GM10266 (cell line): ENCODE results near the gene NFIA.

ENCODE experiments used
- DNase-seq: peaks from one replicate; pipeline ENCODE4 v3.0.0; 2012; ENCODE audit errors: extremely low spot score
- CTCF ChIP-seq: IDR thresholded peaks from 2 replicates; pipeline ENCODE4 v1.5.1; 2012; ENCODE audit warnings: mild to moderate bottlenecking, low read depth; ENCODE audit not compliant: control insufficient read depth, insufficient read depth; ENCODE audit errors: missing control alignments

Gene NFIA

GRCh38 chr1:61139775-61140549, 57.6 kb downstream of the NFIA start:
- DNase-seq, result no peak
- TF ChIP-seq CTCF, result no peak

- no peak for TF ChIP-seq CTCF
- no peak for DNase-seq
These were observed 58.4 kb downstream of the NFIA start for GRCh38 chr1:61140778-61141177.

- TF ChIP-seq CTCF, result no peak
- DNase-seq, result no peak
These were observed 59.1 kb downstream of the NFIA start for GRCh38 chr1:61141288-61142042.

GRCh38 chr1:61142043-61142440, 59.7 kb downstream of the NFIA start:
- no peak for DNase-seq
- TF ChIP-seq CTCF, result no peak

GRCh38 chr1:61142726-61143500, 60.6 kb downstream of the NFIA start:
- DNase-seq, result no peak

GRCh38 chr1:61143821-61144424, 61.6 kb downstream of the NFIA start:
- no peak for TF ChIP-seq CTCF
- no peak for DNase-seq

More at GRCh38 chr1:61142726-61143500, 60.6 kb downstream of the NFIA start:
- no peak for TF ChIP-seq CTCF
